ENCODE data around the gene QRICH2. TPM values are rescaled to one million over a fixed set of nuclear protein-coding genes. Genes with fewer than 3 reads are reported as not detected.

Gene QRICH2, protein sequence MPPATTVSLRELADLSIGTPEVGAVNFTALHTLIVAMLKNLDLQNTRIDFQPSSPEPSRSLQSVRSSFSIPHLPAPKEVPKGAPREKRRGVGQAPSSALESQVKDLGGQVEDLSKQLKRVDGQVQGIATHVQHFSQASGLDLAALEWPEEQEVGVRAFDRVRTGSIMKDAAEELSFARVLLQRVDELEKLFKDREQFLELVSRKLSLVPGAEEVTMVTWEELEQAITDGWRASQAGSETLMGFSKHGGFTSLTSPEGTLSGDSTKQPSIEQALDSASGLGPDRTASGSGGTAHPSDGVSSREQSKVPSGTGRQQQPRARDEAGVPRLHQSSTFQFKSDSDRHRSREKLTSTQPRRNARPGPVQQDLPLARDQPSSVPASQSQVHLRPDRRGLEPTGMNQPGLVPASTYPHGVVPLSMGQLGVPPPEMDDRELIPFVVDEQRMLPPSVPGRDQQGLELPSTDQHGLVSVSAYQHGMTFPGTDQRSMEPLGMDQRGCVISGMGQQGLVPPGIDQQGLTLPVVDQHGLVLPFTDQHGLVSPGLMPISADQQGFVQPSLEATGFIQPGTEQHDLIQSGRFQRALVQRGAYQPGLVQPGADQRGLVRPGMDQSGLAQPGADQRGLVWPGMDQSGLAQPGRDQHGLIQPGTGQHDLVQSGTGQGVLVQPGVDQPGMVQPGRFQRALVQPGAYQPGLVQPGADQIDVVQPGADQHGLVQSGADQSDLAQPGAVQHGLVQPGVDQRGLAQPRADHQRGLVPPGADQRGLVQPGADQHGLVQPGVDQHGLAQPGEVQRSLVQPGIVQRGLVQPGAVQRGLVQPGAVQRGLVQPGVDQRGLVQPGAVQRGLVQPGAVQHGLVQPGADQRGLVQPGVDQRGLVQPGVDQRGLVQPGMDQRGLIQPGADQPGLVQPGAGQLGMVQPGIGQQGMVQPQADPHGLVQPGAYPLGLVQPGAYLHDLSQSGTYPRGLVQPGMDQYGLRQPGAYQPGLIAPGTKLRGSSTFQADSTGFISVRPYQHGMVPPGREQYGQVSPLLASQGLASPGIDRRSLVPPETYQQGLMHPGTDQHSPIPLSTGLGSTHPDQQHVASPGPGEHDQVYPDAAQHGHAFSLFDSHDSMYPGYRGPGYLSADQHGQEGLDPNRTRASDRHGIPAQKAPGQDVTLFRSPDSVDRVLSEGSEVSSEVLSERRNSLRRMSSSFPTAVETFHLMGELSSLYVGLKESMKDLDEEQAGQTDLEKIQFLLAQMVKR (N-terminal part only)
- total RNA-seq (2013; cell fraction: nucleolus; rRNA removed): 1.3 and 1.8 TPM in 2 replicates
- total RNA-seq (2014; rRNA removed): 0.23 and 0.27 TPM in 2 replicates
- 0.18 and 0.27 TPM in 2 replicates for total RNA-seq (2014; rRNA removed; fragmentation: Illumina TruSeq; extraction: Trizol)
- 0.35 and 0.72 TPM in 2 replicates for total RNA-seq (2021)
- 0.17 TPM for polyA plus RNA-seq (2011; ENCODE audit: low read depth)
- 0.07 and 0.15 TPM in 2 replicates for polyA plus RNA-seq (2011; rRNA removed)
- polyA plus RNA-seq (2011; cell fraction: cytosol; rRNA removed): 0.22 and 0.28 TPM in 2 replicates
- 0.73 and 0.76 TPM in 2 replicates for polyA plus RNA-seq (2011; cell fraction: nucleus; rRNA removed)
- polyA plus RNA-seq (2012): 0.27 and 0.32 TPM in 2 replicates
- polyA plus RNA-seq (2014; fragmentation: Illumina TruSeq; extraction: Trizol): 0.12 TPM in 1 of 2 replicates, not detected in the other
- under 1 TPM; 0.04 to 0.05 TPM for polyA plus RNA-seq (2014; fragmentation: Nextera tagmentation; extraction: Ambion mirVana)
- 0.44 and 0.58 TPM in 2 replicates for polyA plus RNA-seq (2014; rRNA removed)
- under 1 TPM; 0.51 to 0.54 TPM for polyA plus RNA-seq (2016; fragmentation: Nextera tagmentation; extraction: Ambion mirVana)
- polyA minus RNA-seq (2011; rRNA and poly(A)+ RNA removed): 1.4 and 1.8 TPM in 2 replicates
- 0.31 TPM in 1 of 2 replicates, not detected in the other for polyA minus RNA-seq (2011; cell fraction: cytosol; rRNA and poly(A)+ RNA removed)
- 0.36 and 1.1 TPM in 2 replicates for polyA minus RNA-seq (2011; cell fraction: nucleus; rRNA and poly(A)+ RNA removed)
- Bru-seq, nascent RNA: percentile 32 among the genes with signal in this experiment
- BruChase-seq, experiment 1, labeled RNA remaining after a 6-hour chase: percentile 50 among the genes with signal in this experiment
- BruChase-seq, experiment 2, labeled RNA remaining after a 2-hour chase: percentile 47 among the genes with signal in this experiment
- long read RNA-seq, experiment 1: 0 reads
- long read RNA-seq, experiment 2: 0 reads

DNA sequence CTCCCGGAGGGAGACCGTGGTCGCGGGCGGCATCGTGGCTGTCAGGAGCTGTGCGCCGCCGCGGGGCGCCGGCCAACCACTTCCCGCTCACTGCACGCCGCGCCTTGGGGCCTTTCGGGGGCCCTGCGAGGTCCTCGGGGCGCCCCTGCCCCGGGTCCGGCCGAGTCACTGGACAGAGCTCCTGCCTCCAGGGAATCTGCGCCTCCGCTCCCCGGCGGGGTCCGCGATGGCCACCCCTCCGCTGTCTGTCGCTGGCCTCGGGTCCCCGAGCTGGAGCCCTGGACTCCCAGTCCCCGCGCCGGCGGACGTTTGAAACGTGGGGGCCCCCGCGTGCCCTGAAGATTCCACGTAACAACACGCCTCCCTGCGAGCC, at the start of gene QRICH2:
Gene QRICH2, minus strand, starts transcription at position 311 of the 373 bp plus-strand sequence. Its CDS starts 278 bp downstream, at position 33.
- no peak for FAIRE-seq
- POLR2A ChIA-PET: no interaction called here
- no peak within 1 kb of the TSS for H2AFZ ChIP-seq (ENCODE audit: control insufficient read depth, low read depth, low read length)
- TF ChIP-seq SIN3A (IDR thresholded peaks at IDR 0.05; ENCODE audit: low read depth, low read length): no peak
- no peak for TF ChIP-seq LARP7 (IDR thresholded peaks at IDR 0.05)
- TF ChIP-seq BMI1 (IDR thresholded peaks at IDR 0.05; ENCODE audit: borderline replicate concordance): no peak
- TF ChIP-seq, protein P1, sequence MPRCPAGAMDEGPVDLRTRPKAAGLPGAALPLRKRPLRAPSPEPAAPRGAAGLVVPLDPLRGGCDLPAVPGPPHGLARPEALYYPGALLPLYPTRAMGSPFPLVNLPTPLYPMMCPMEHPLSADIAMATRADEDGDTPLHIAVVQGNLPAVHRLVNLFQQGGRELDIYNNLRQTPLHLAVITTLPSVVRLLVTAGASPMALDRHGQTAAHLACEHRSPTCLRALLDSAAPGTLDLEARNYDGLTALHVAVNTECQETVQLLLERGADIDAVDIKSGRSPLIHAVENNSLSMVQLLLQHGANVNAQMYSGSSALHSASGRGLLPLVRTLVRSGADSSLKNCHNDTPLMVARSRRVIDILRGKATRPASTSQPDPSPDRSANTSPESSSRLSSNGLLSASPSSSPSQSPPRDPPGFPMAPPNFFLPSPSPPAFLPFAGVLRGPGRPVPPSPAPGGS (IDR thresholded peaks at IDR 0.05; ENCODE audit: borderline replicate concordance, insufficient read depth, low read depth, low read length, poor library complexity, severe bottlenecking): no peak
- TF ChIP-seq, protein P2, sequence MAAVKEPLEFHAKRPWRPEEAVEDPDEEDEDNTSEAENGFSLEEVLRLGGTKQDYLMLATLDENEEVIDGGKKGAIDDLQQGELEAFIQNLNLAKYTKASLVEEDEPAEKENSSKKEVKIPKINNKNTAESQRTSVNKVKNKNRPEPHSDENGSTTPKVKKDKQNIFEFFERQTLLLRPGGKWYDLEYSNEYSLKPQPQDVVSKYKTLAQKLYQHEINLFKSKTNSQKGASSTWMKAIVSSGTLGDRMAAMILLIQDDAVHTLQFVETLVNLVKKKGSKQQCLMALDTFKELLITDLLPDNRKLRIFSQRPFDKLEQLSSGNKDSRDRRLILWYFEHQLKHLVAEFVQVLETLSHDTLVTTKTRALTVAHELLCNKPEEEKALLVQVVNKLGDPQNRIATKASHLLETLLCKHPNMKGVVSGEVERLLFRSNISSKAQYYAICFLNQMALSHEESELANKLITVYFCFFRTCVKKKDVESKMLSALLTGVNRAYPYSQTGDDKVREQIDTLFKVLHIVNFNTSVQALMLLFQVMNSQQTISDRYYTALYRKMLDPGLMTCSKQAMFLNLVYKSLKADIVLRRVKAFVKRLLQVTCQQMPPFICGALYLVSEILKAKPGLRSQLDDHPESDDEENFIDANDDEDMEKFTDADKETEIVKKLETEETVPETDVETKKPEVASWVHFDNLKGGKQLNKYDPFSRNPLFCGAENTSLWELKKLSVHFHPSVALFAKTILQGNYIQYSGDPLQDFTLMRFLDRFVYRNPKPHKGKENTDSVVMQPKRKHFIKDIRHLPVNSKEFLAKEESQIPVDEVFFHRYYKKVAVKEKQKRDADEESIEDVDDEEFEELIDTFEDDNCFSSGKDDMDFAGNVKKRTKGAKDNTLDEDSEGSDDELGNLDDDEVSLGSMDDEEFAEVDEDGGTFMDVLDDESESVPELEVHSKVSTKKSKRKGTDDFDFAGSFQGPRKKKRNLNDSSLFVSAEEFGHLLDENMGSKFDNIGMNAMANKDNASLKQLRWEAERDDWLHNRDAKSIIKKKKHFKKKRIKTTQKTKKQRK (IDR thresholded peaks at IDR 0.05; ENCODE audit: low read depth, low read length): no peak
- no peak for TF ChIP-seq POU2F2 (IDR thresholded peaks at IDR 0.05; ENCODE audit: borderline replicate concordance, low read depth, low read length)
- no peak for TF ChIP-seq MYB (IDR thresholded peaks at IDR 0.05; ENCODE audit: borderline replicate concordance, low read depth, low read length)
- no peak for TF ChIP-seq SREBF2 (IDR thresholded peaks at IDR 0.05; ENCODE audit: low read length)
- TF ChIP-seq, protein P3, sequence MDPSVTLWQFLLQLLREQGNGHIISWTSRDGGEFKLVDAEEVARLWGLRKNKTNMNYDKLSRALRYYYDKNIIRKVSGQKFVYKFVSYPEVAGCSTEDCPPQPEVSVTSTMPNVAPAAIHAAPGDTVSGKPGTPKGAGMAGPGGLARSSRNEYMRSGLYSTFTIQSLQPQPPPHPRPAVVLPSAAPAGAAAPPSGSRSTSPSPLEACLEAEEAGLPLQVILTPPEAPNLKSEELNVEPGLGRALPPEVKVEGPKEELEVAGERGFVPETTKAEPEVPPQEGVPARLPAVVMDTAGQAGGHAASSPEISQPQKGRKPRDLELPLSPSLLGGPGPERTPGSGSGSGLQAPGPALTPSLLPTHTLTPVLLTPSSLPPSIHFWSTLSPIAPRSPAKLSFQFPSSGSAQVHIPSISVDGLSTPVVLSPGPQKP (IDR thresholded peaks at IDR 0.05; ENCODE audit: low read depth, low read length): no peak
- TF ChIP-seq IKZF2 (IDR thresholded peaks at IDR 0.05): no peak

More for the DNA sequence above, at the start of gene QRICH2:
- 99% methylated on average over 33 of the region's 44 CpGs for WGBS (ENCODE audit: insufficient coverage, insufficient replicate concordance, low lambda C conversion rate, missing lambda C conversion rate)
- Histone ChIP-seq H3K9ac (ENCODE audit: control insufficient read depth, insufficient read depth, low read length) (no peak within 1 kb of the TSS), H3K4me2 (ENCODE audit: control insufficient read depth, insufficient read depth) (no peak within 1 kb of the TSS), H4K20me1 (ENCODE audit: control insufficient read depth, insufficient read depth) (no peaks in the 10 kb centered on the region), H3K36me3 (ENCODE audit: control insufficient read depth in 2 of 2, insufficient read depth in 2 of 2, low read length in 1 of 2) (peaks cover 0 to 2% of the 10 kb centered on the region in 2 experiments; a peak in 2 of 4 replicates), H3K4me1 (ENCODE audit: control insufficient read depth, insufficient read depth, low read length) (no peaks in the 10 kb centered on the region), H3K27me3 (replicated peaks in 1 of 2; ENCODE audit: control insufficient read depth in 2 of 2, insufficient read depth in 2 of 2, low read length in 1 of 2) (no peaks in the 10 kb centered on the region), H3K9me3 (replicated peaks; ENCODE audit: control insufficient read depth, insufficient read depth, low read length) (no peaks in the 10 kb centered on the region), H3K27ac (ENCODE audit: control insufficient read depth, insufficient read depth) (no peak within 1 kb of the TSS), H3K79me2 (ENCODE audit: control insufficient read depth, insufficient read depth, low read length) (no peaks in the 10 kb centered on the region), H3K4me3 (no peak within 1 kb of the TSS)
- CTCF ChIA-PET: interaction anchor here (4.3 kb wide), 1 partner anchor 90 kb away, joined by 29 read pairs; no protein-coding TSS in a partner anchor
- in situ Hi-C loops (cut with MboI) (no loop called here), intact Hi-C loops (cut with micrococcal nuclease; ENCODE audit: unreplicated experiment) (no loop called here)
- BruUV-seq (replicated peaks): no TSS peak
- DNase-seq (ENCODE audit: low read depth, low spot score): no peak
- RAD21 ChIA-PET (ENCODE audit: unreplicated experiment): no interaction called here
- ATAC-seq: no peak
- SMC1A ChIA-PET (ENCODE audit: uncharacterized antibody, unreplicated experiment): interaction anchor here (2.3 kb wide), 1 partner anchor 150 kb away, joined by 5 read pairs; no protein-coding TSS in a partner anchor
